ENCODE measurements around the gene IFNW1. TPM values are rescaled to one million over a fixed set of nuclear protein-coding genes. Genes with fewer than 3 reads are reported as not detected.

IFNW1 gene
- total RNA-seq, 2 donors from 2014 or later = not detected

- no peak for DNase-seq (ENCODE audit: low spot score)
- Histone ChIP-seq H3K36me3 (no peaks in the 10 kb centered on the region), H3K27me3 (no peaks in the 10 kb centered on the region), H3K27ac (no peak overlapping the region), H3K4me3 (no peak overlapping the region), H3K4me1 (no peaks in the 10 kb centered on the region), H3K9me3 (no peaks in the 10 kb centered on the region)
- TF ChIP-seq CTCF (IDR thresholded peaks at IDR 0.05) = no peak
Measured at GRCh38 chr9:21165516-21165915, 23.9 kb upstream of the IFNW1 start.

GRCh38 chr9:21160178-21160577 is 18.5 kb upstream of the IFNW1 start:
- TF ChIP-seq CTCF (IDR thresholded peaks at IDR 0.05) = no peak
- Histone ChIP-seq H3K4me3 (no peak overlapping the region), H3K27ac (no peak overlapping the region), H3K36me3 (no peaks in the 10 kb centered on the region), H3K9me3 (peaks cover 0 to 5% of the 10 kb centered on the region in 2 donors), H3K27me3 (no peaks in the 10 kb centered on the region), H3K4me1 (no peaks in the 10 kb centered on the region)
- DNase-seq (ENCODE audit: low spot score) = no peak

GRCh38 chr9:21155501-21155900 is 13.9 kb upstream of the IFNW1 start:
- Histone ChIP-seq H3K9me3 (peaks cover 0 to 5% of the 10 kb centered on the region in 2 donors), H3K4me3 (no peak overlapping the region), H3K36me3 (no peaks in the 10 kb centered on the region), H3K27me3 (no peaks in the 10 kb centered on the region), H3K27ac (no peak overlapping the region), H3K4me1 (no peaks in the 10 kb centered on the region)
- TF ChIP-seq CTCF (IDR thresholded peaks at IDR 0.05) = no peak
- DNase-seq (ENCODE audit: low spot score) = no peak

- H3K4me3 ChIP-seq = no peak overlapping the region
- TF ChIP-seq CTCF (IDR thresholded peaks at IDR 0.05) = no peak
- no peak for DNase-seq (ENCODE audit: low spot score)
- no peaks in the 10 kb centered on the region for H3K36me3 ChIP-seq
- H3K27me3 ChIP-seq = no peaks in the 10 kb centered on the region
- H3K27ac ChIP-seq = no peak overlapping the region
- H3K4me1 ChIP-seq = no peaks in the 10 kb centered on the region
- H3K9me3 ChIP-seq = peaks cover 0 to 5% of the 10 kb centered on the region in 2 donors
Measured at GRCh38 chr9:21154018-21154608, 12.5 kb upstream of the IFNW1 start.

GRCh38 chr9:21153336-21154017 is 11.8 kb upstream of the IFNW1 start:
- Histone ChIP-seq H3K9me3 (peaks cover 0 to 5% of the 10 kb centered on the region in 2 donors), H3K4me3 (no peak overlapping the region), H3K4me1 (no peaks in the 10 kb centered on the region), H3K36me3 (no peaks in the 10 kb centered on the region), H3K27me3 (no peaks in the 10 kb centered on the region), H3K27ac (no peak overlapping the region)
- DNase-seq (ENCODE audit: low spot score) = no peak
- no peak for TF ChIP-seq CTCF (IDR thresholded peaks at IDR 0.05)

All from right atrium auricular region (tissue), 2 donors.